ENCODE data around the gene PCBP3. TPM values are rescaled to one million over a fixed set of nuclear protein-coding genes. Genes with fewer than 3 reads are reported as not detected.
"Not testable (repeated sequence)": the region's sequence is repeated elsewhere in the genome, so short reads cannot be mapped to it uniquely, and the experiment has no call there.

Gene PCBP3
- total and polyA plus RNA-seq, 2 donors from 2014 or later: 2.3 to 5.4 TPM

DNA sequence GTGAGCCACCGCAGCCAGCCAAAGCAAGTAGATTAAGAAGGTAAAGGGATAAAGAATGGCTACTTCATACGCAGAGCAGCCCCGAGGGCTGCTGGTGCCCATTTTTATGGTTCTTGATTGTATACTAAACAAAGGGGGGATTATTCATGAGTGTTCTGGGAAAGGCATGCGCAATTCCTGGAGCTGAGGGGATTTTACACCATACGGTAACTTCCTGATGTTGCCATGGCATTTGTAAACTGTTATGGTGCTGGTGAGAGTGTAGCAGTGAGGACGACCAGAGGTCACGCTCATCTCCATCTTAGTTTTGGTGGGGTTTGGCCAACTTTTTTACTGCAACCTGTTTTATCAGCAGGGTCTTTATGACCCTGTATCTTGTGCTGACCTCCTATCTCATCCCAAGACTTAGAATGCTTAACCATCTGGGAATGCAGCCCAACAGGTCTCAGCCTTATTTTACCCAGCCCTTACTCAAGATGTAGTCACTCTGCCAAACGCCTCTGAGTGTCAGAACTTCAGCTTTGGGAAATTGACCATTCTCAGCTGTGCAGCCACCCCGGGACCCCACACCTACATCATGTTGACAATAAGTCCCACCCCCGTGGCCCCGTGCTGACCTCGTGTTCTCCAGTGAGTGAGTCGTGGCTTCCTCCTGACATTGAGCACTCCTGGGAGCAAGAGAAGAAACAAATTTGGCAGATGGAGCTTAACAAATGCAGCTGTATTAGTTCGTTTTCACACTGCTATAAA is 188.6 kb downstream of the PCBP3 start:
- no peaks in the 10 kb centered on the region for H3K4me1 ChIP-seq (ENCODE audit: control insufficient read depth in 2 of 3, insufficient read depth in 2 of 3, low read depth in 1 of 3, low read length in 3 of 3)
- peak in 1 of 5 donors; percentile 66 for DNase-seq
- intact Hi-C loops (cut with DNase I): no loop called here

GRCh38 chr21:45832741-45833235 is 189.3 kb downstream of the PCBP3 start:
- H3K4me3 ChIP-seq (ENCODE audit: low read length in 3 of 3); intact Hi-C loops (cut with DNase I); H3K9ac ChIP-seq (ENCODE audit: low read length in 3 of 3); H3K36me3 ChIP-seq (ENCODE audit: control insufficient read depth in 2 of 3, insufficient read depth in 3 of 3, low read length in 3 of 3); DNase-seq; H3K27me3 ChIP-seq (ENCODE audit: control insufficient read depth, insufficient read depth, low read length); H3K27ac ChIP-seq (ENCODE audit: low read depth in 2 of 2, low read length in 2 of 2); FAIRE-seq; H3K9me3 ChIP-seq (ENCODE audit: control insufficient read depth in 2 of 3, insufficient read depth in 1 of 3, low read length in 3 of 3); H3K4me1 ChIP-seq (ENCODE audit: control insufficient read depth in 2 of 3, insufficient read depth in 2 of 3, low read depth in 1 of 3, low read length in 3 of 3): not testable (repeated sequence)

More for the DNA sequence above, 188.6 kb downstream of the PCBP3 start:
- no peak overlapping the region for H3K27ac ChIP-seq (ENCODE audit: low read depth in 2 of 2, low read length in 2 of 2)
- H3K9me3 ChIP-seq (ENCODE audit: control insufficient read depth in 2 of 3, insufficient read depth in 1 of 3, low read length in 3 of 3): no peaks in the 10 kb centered on the region
- no peak for FAIRE-seq
- H3K9ac ChIP-seq (ENCODE audit: low read length in 3 of 3): no peak overlapping the region
- H3K36me3 ChIP-seq (ENCODE audit: control insufficient read depth in 2 of 3, insufficient read depth in 3 of 3, low read length in 3 of 3): no peaks in the 10 kb centered on the region
- TF ChIP-seq, protein P1, sequence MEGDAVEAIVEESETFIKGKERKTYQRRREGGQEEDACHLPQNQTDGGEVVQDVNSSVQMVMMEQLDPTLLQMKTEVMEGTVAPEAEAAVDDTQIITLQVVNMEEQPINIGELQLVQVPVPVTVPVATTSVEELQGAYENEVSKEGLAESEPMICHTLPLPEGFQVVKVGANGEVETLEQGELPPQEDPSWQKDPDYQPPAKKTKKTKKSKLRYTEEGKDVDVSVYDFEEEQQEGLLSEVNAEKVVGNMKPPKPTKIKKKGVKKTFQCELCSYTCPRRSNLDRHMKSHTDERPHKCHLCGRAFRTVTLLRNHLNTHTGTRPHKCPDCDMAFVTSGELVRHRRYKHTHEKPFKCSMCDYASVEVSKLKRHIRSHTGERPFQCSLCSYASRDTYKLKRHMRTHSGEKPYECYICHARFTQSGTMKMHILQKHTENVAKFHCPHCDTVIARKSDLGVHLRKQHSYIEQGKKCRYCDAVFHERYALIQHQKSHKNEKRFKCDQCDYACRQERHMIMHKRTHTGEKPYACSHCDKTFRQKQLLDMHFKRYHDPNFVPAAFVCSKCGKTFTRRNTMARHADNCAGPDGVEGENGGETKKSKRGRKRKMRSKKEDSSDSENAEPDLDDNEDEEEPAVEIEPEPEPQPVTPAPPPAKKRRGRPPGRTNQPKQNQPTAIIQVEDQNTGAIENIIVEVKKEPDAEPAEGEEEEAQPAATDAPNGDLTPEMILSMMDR (IDR thresholded peaks at IDR 0.05; ENCODE audit: borderline replicate concordance, extremely low read depth, insufficient read depth): no peak
- H3K27me3 ChIP-seq (ENCODE audit: control insufficient read depth, insufficient read depth, low read length): no peaks in the 10 kb centered on the region
- H3K4me3 ChIP-seq (ENCODE audit: low read length in 3 of 3): no peak overlapping the region

- FAIRE-seq (no peak), DNase-seq (peak in 1 of 5 donors; percentile 51)
- Histone ChIP-seq H3K9me3 (ENCODE audit: control insufficient read depth in 2 of 3, insufficient read depth in 1 of 3, low read length in 3 of 3) (no peaks in the 10 kb centered on the region), H3K36me3 (ENCODE audit: control insufficient read depth in 2 of 3, insufficient read depth in 3 of 3, low read length in 3 of 3) (no peaks in the 10 kb centered on the region), H3K4me3 (ENCODE audit: low read length in 3 of 3) (no peak overlapping the region), H3K27ac (ENCODE audit: low read depth in 2 of 2, low read length in 2 of 2) (no peak overlapping the region), H3K4me1 (ENCODE audit: control insufficient read depth in 2 of 3, insufficient read depth in 2 of 3, low read depth in 1 of 3, low read length in 3 of 3) (no peaks in the 10 kb centered on the region), H3K27me3 (ENCODE audit: control insufficient read depth, insufficient read depth, low read length) (no peaks in the 10 kb centered on the region), H3K9ac (ENCODE audit: low read length in 3 of 3) (no peak overlapping the region)
- TF ChIP-seq, protein P1 (IDR thresholded peaks at IDR 0.05; ENCODE audit: borderline replicate concordance, extremely low read depth, insufficient read depth): no peak
- intact Hi-C loops (cut with DNase I): no loop called here
These were observed 189.9 kb downstream of the PCBP3 start for GRCh38 chr21:45833414-45833813.

- no peak overlapping the region for H3K27ac ChIP-seq (ENCODE audit: low read depth in 2 of 2, low read length in 2 of 2)
- intact Hi-C loops (cut with DNase I): no loop called here
- no peak overlapping the region for H3K4me3 ChIP-seq (ENCODE audit: low read length in 3 of 3)
- H3K4me1 ChIP-seq (ENCODE audit: control insufficient read depth in 2 of 3, insufficient read depth in 2 of 3, low read depth in 1 of 3, low read length in 3 of 3): no peaks in the 10 kb centered on the region
- H3K9ac ChIP-seq (ENCODE audit: low read length in 3 of 3): no peak overlapping the region
- no peaks in the 10 kb centered on the region for H3K9me3 ChIP-seq (ENCODE audit: control insufficient read depth in 2 of 3, insufficient read depth in 1 of 3, low read length in 3 of 3)
- no peaks in the 10 kb centered on the region for H3K27me3 ChIP-seq (ENCODE audit: control insufficient read depth, insufficient read depth, low read length)
- DNase-seq (peak in 2 of 5 donors; percentile 1 to 51), FAIRE-seq (no peak)
- TF ChIP-seq, protein P1 (IDR thresholded peaks at IDR 0.05; ENCODE audit: borderline replicate concordance, extremely low read depth, insufficient read depth): no peak
- no peaks in the 10 kb centered on the region for H3K36me3 ChIP-seq (ENCODE audit: control insufficient read depth in 2 of 3, insufficient read depth in 3 of 3, low read length in 3 of 3)
These were observed 190.6 kb downstream of the PCBP3 start for GRCh38 chr21:45834026-45834715.

Measured in kidney (tissue), 14 donors.